Hepatocyte (in vitro differentiated cells): Measurements from ENCODE around the gene BMP4.

Experiments used
- EZH2phosphoT487 ChIP-seq: fragments of 200-600 bp; sonication (generic); IDR thresholded peaks from one replicate; pipeline ENCODE4 v1.6.1; 2018; ENCODE audit warnings: antibody characterized with exemption, mild to moderate bottlenecking, low read depth, moderate library complexity; ENCODE audit not compliant: unreplicated experiment, severe bottlenecking
- TF ChIP-seq, protein P1 (sequence below): fragments of 200-600 bp; sonication (generic); IDR thresholded peaks from 2 replicates; pipeline ENCODE4 v1.5.1; 2016; ENCODE audit warnings: antibody characterized with exemption, mild to moderate bottlenecking; ENCODE audit not compliant: poor library complexity

DNA sequence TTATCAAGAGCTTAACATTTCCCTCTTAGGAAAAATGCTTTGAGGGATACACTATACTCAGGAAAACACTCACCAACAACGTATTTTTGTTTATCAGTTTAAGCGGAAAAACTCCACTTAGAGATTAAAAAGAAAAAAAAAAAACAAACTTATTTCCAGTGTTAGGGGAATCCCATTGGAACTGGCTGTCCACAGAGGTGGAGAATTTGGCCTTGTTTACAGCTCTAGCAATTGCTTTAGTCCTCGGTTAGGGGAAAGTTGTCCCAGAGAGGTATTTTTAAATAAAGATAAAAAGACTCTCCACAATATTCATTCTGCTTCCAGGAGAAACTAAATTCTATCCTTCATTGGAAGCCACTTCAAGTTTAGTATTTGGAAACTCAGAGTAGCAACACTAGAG lies 21.6 kb upstream of the BMP4 start:
- TF ChIP-seq, protein P1, sequence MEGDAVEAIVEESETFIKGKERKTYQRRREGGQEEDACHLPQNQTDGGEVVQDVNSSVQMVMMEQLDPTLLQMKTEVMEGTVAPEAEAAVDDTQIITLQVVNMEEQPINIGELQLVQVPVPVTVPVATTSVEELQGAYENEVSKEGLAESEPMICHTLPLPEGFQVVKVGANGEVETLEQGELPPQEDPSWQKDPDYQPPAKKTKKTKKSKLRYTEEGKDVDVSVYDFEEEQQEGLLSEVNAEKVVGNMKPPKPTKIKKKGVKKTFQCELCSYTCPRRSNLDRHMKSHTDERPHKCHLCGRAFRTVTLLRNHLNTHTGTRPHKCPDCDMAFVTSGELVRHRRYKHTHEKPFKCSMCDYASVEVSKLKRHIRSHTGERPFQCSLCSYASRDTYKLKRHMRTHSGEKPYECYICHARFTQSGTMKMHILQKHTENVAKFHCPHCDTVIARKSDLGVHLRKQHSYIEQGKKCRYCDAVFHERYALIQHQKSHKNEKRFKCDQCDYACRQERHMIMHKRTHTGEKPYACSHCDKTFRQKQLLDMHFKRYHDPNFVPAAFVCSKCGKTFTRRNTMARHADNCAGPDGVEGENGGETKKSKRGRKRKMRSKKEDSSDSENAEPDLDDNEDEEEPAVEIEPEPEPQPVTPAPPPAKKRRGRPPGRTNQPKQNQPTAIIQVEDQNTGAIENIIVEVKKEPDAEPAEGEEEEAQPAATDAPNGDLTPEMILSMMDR: no peak
- no peak for TF ChIP-seq EZH2phosphoT487
